ENCODE measurements around the gene KRTAP4-16. TPM values are rescaled to one million over a fixed set of nuclear protein-coding genes. Genes with fewer than 3 reads are reported as not detected.

Gene KRTAP4-16
- total RNA-seq, 1 experiment from 2014 or later: not detected

DNA sequence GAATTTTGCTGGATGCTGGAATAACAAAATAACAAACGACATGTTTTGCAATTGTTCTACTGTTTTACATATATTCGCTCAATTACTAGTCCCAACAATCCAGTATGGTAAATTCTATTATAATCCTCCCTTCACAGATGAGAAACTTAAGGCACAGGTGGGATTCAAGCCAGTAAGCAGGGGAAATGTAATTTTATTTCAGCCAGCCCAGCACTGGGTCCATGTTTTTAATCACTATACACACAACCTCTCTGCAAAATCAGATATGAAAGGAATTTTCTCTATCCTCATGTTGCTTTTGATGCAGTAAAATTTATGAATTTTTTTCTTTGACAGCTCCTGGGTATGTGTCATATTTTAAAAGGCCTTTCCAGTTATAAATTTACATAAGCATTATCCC, 43.3 kb upstream of the KRTAP4-16 start:
- POLR2A ChIA-PET: no interaction called here
- ATAC-seq (no peak), DNase-seq (ENCODE audit: low read depth, low spot score) (no peak)
- H3K79me2 ChIP-seq (ENCODE audit: insufficient read depth, low read length): no peaks in the 10 kb centered on the region
- CTCF ChIA-PET: no interaction called here
- H3K4me1 ChIP-seq (ENCODE audit: control insufficient read depth in 1 of 2, insufficient read depth in 2 of 2, low read length in 2 of 2): no peaks in the 10 kb centered on the region; a peak in 1 of 4 replicates
- H2AFZ ChIP-seq (ENCODE audit: low read depth, low read length, poor library complexity, severe bottlenecking): no peak overlapping the region
- H3K36me3 ChIP-seq (ENCODE audit: control insufficient read depth in 1 of 2, insufficient read depth in 2 of 2, low read length in 2 of 2): 0 out of 4 replicates have a peak, but pooled peaks cover 0 to 5% of the 10 kb centered on the region in 2 experiments
- RAD21 ChIA-PET (ENCODE audit: low non-redundant PET in 1 of 2, low total read pairs in 2 of 2, uncharacterized antibody in 2 of 2, unreplicated experiment in 2 of 2): no interaction called here
- H3K9ac ChIP-seq (ENCODE audit: low read length): no peak overlapping the region
- H3K4me2 ChIP-seq (ENCODE audit: low read length): no peak overlapping the region
- H3K4me3 ChIP-seq (replicated peaks in 1 of 2; ENCODE audit: low read depth in 1 of 2, low read length in 2 of 2): no peak overlapping the region
- no peaks in the 10 kb centered on the region for H4K20me1 ChIP-seq (ENCODE audit: insufficient read depth)
- H3K27ac ChIP-seq (ENCODE audit: low read depth, low read length): no peak overlapping the region
- H3K9me3 ChIP-seq (ENCODE audit: control insufficient read depth in 1 of 2, insufficient read depth in 1 of 2, low read depth in 1 of 2, low read length in 2 of 2): peaks cover 0 to 30% of the 10 kb centered on the region in 2 experiments; a peak in 2 of 4 replicates
- H3K27me3 ChIP-seq (ENCODE audit: insufficient read depth, low read length): no peaks in the 10 kb centered on the region
- intact Hi-C loops (cut with micrococcal nuclease): no loop called here
- TF ChIP-seq SP1 (IDR thresholded peaks at IDR 0.05; ENCODE audit: low read depth): no peak
- TF ChIP-seq, protein P1, sequence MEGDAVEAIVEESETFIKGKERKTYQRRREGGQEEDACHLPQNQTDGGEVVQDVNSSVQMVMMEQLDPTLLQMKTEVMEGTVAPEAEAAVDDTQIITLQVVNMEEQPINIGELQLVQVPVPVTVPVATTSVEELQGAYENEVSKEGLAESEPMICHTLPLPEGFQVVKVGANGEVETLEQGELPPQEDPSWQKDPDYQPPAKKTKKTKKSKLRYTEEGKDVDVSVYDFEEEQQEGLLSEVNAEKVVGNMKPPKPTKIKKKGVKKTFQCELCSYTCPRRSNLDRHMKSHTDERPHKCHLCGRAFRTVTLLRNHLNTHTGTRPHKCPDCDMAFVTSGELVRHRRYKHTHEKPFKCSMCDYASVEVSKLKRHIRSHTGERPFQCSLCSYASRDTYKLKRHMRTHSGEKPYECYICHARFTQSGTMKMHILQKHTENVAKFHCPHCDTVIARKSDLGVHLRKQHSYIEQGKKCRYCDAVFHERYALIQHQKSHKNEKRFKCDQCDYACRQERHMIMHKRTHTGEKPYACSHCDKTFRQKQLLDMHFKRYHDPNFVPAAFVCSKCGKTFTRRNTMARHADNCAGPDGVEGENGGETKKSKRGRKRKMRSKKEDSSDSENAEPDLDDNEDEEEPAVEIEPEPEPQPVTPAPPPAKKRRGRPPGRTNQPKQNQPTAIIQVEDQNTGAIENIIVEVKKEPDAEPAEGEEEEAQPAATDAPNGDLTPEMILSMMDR (IDR thresholded peaks at IDR 0.05 in 2 of 3, conservative IDR thresholded peaks at IDR 0.05 in 1 of 3; ENCODE audit: borderline replicate concordance in 1 of 3, insufficient read depth in 1 of 3, low read depth in 2 of 3, low read length in 2 of 3): no peak
- TF ChIP-seq EGR1 (IDR thresholded peaks at IDR 0.05; ENCODE audit: low read depth): no peak
- no peak for TF ChIP-seq SRF (IDR thresholded peaks at IDR 0.05; ENCODE audit: low read depth)
- TF ChIP-seq POLR2AphosphoS5 (IDR thresholded peaks at IDR 0.05; ENCODE audit: low read depth, low read length): no peak
- TF ChIP-seq, protein P2, sequence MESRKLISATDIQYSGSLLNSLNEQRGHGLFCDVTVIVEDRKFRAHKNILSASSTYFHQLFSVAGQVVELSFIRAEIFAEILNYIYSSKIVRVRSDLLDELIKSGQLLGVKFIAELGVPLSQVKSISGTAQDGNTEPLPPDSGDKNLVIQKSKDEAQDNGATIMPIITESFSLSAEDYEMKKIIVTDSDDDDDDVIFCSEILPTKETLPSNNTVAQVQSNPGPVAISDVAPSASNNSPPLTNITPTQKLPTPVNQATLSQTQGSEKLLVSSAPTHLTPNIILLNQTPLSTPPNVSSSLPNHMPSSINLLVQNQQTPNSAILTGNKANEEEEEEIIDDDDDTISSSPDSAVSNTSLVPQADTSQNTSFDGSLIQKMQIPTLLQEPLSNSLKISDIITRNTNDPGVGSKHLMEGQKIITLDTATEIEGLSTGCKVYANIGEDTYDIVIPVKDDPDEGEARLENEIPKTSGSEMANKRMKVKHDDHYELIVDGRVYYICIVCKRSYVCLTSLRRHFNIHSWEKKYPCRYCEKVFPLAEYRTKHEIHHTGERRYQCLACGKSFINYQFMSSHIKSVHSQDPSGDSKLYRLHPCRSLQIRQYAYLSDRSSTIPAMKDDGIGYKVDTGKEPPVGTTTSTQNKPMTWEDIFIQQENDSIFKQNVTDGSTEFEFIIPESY (IDR thresholded peaks at IDR 0.05; ENCODE audit: extremely low read depth, insufficient replicate concordance, low read length): no peak
- no peak for TF ChIP-seq FOSL1 (IDR thresholded peaks at IDR 0.05; ENCODE audit: low read depth)
- no peak for TF ChIP-seq CBX3 (IDR thresholded peaks at IDR 0.05; ENCODE audit: low read depth)
- TF ChIP-seq, protein P3, sequence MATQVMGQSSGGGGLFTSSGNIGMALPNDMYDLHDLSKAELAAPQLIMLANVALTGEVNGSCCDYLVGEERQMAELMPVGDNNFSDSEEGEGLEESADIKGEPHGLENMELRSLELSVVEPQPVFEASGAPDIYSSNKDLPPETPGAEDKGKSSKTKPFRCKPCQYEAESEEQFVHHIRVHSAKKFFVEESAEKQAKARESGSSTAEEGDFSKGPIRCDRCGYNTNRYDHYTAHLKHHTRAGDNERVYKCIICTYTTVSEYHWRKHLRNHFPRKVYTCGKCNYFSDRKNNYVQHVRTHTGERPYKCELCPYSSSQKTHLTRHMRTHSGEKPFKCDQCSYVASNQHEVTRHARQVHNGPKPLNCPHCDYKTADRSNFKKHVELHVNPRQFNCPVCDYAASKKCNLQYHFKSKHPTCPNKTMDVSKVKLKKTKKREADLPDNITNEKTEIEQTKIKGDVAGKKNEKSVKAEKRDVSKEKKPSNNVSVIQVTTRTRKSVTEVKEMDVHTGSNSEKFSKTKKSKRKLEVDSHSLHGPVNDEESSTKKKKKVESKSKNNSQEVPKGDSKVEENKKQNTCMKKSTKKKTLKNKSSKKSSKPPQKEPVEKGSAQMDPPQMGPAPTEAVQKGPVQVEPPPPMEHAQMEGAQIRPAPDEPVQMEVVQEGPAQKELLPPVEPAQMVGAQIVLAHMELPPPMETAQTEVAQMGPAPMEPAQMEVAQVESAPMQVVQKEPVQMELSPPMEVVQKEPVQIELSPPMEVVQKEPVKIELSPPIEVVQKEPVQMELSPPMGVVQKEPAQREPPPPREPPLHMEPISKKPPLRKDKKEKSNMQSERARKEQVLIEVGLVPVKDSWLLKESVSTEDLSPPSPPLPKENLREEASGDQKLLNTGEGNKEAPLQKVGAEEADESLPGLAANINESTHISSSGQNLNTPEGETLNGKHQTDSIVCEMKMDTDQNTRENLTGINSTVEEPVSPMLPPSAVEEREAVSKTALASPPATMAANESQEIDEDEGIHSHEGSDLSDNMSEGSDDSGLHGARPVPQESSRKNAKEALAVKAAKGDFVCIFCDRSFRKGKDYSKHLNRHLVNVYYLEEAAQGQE (IDR thresholded peaks at IDR 0.05; ENCODE audit: low read depth): no peak
- TF ChIP-seq ZFX (IDR thresholded peaks at IDR 0.05): no peak
- no peak for TF ChIP-seq POLR2A (IDR thresholded peaks at IDR 0.05; ENCODE audit: borderline replicate concordance, extremely low read depth, insufficient read depth, insufficient read length)
- TF ChIP-seq SIN3A (IDR thresholded peaks at IDR 0.05; ENCODE audit: low read depth): no peak
- no peak for TF ChIP-seq ELF1 (IDR thresholded peaks at IDR 0.05; ENCODE audit: borderline replicate concordance, low read depth)
- TF ChIP-seq YY1 (IDR thresholded peaks at IDR 0.05; ENCODE audit: extremely low read depth, insufficient replicate concordance, low read depth, low read length): no peak
- TF ChIP-seq, protein P4, sequence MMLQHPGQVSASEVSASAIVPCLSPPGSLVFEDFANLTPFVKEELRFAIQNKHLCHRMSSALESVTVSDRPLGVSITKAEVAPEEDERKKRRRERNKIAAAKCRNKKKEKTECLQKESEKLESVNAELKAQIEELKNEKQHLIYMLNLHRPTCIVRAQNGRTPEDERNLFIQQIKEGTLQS (IDR thresholded peaks at IDR 0.05): no peak
- TF ChIP-seq EZH2phosphoT487 (IDR thresholded peaks at IDR 0.05; ENCODE audit: borderline replicate concordance): no peak
- TF ChIP-seq TCF7L2 (IDR thresholded peaks at IDR 0.05; ENCODE audit: borderline replicate concordance, extremely low read depth, insufficient read depth, insufficient read length): no peak
- no peak for TF ChIP-seq RAD21 (IDR thresholded peaks at IDR 0.05; ENCODE audit: low read depth)
- no peak for TF ChIP-seq ZNF274 (IDR thresholded peaks at IDR 0.05; ENCODE audit: low read depth, low read length)
- no peak for TF ChIP-seq CEBPB (IDR thresholded peaks at IDR 0.05; ENCODE audit: low read depth)
- no TSS peak for BruUV-seq (replicated peaks)
- H3K9me2 ChIP-seq (ENCODE audit: insufficient read depth): no peaks in the 10 kb centered on the region
